NCI-H524 treated with DMSO at 0.1 percent for 48 hours (cell line): ENCODE results near the gene MOSPD3.

Experiments used
- DNase-seq: peaks from one replicate; lab custom pipeline; 2025; lab: John Stamatoyannopoulos, UW

The MOSPD3 gene

GRCh38 chr7:100575746-100576383 is 36.5 kb upstream of the MOSPD3 start:
- DNase-seq: no peak

DNA sequence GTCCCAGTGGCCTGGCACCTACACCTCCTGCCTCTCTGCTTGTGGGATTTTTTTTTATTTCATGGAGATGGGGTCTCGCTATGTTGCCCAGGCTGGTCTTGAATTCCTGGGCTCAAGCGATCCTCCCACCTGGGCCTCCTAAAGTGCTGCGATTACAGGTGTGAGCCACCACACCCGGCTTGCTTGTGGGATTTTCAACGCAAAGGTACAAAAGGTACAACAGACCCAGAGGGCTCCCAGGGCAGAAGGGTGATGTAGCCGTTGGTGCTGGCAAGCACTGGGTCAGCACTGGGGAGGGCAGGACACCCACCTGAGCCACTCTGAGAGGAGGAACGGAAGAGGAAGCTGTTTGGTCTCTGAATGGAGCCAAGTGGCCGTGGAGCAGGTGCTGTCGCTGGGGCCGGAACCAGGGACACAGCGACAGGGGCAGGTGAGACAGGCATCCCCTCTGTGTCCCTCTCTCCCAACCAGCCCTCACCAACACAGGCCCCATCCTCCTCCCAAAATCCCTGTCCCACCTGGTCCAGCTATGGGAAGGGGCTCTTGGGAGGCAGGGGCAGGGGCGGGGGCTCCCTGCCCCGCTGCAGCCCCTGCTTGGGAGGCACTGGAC is 35.9 kb upstream of the MOSPD3 start:
- no peak for DNase-seq

GRCh38 chr7:100577103-100577502 is 35.2 kb upstream of the MOSPD3 start:
- DNase-seq: no peak

DNA sequence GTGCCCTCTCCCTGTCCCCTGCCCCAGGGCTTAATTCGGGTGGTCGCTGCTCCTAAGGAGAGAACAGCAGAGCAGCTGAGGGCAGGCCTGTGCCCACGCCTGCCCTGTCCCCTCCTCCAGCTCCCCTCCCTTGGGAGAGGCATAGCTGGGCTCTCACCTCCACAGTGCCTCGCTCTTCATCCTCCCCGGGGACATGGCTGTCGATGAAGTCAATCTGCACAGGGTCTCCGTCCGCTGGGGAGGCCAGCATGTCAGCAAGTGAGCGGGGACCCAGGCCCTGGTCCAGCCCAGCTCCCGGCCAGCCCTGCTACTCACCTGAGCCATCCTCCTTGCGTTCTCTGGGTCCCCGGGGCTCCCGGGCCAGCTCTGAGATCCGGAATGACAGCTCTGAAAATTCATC is 34.8 kb upstream of the MOSPD3 start:
- no peak for DNase-seq

DNA sequence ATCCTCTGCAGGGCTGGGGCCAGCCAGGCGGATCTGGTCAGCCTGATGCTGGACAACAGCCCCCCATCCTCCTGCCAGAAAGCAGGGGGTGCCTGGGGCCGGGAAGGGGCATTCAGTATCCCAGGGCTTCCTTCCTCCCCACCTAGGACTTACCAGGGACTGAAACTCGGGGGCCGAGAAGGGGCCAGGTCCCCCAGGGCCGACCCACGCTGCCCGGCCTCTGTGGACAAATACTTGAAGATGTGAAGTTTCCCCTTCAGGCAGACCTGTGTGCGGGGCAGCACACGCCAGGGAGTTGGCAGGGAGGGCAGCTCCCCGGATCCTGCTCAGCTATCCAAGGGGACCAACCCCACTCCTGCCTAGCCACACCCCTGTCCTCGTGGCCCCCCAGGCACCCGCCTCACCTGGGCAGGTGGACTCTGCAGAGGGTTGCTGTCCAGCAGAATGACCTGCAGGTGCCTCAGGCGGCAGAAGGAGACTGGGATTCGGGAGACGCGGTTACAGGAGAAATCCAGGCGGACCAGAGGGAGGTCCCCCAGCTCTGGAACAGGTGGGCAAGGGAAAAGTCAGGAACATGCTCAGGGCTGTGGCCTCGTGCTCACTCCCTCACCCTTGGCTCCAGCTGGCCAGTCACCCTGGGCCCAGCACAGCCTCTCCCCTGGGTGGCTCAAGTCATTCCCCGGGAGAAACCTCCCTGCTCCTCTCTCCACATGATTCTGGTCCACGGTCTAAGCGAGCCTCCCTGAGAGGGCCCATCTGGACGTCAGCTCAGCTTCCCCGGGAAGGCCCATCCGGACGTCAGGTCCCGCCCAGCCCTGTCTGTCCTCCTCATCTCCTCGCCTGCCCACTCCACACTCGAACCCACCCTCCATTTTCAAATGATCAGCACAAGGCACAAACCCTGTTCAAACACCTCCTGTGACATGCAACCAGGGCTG is 33.8 kb upstream of the MOSPD3 start:
- DNase-seq: no peak

- no peak for DNase-seq
Measured at GRCh38 chr7:100580466-100581283, 31.7 kb upstream of the MOSPD3 start.

DNA sequence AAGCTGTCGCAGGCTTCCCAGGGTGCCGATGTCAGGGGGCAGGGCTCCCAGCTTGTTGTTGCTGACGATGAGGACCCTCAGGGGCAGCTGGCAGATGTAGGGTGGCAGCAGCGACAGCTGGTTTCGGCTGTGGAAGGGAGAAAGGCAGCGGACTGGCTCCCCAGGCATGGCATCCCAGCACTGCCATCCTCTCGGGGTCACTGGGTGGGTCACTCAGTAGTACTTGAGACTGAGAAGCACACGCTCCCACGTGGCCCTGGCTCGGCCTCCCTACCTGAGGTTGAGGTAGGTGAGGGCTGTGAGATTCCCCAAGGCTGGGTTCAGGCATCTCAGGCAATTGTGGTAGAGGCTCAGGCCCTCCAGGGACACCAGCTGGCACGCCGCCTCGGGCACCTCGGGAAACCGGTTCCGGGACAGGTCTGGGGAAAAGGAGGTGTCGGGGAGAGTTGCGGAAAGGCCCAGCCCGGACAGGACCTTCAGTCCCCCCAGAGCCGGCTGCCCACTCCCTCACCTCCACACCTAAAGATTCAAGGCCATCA is 30.2 kb upstream of the MOSPD3 start:
- no peak for DNase-seq

GRCh38 chr7:100582650-100583049 is 29.7 kb upstream of the MOSPD3 start:
- no peak for DNase-seq

- DNase-seq: no peak
Measured at GRCh38 chr7:100583132-100584053, 28.9 kb upstream of the MOSPD3 start.

DNA sequence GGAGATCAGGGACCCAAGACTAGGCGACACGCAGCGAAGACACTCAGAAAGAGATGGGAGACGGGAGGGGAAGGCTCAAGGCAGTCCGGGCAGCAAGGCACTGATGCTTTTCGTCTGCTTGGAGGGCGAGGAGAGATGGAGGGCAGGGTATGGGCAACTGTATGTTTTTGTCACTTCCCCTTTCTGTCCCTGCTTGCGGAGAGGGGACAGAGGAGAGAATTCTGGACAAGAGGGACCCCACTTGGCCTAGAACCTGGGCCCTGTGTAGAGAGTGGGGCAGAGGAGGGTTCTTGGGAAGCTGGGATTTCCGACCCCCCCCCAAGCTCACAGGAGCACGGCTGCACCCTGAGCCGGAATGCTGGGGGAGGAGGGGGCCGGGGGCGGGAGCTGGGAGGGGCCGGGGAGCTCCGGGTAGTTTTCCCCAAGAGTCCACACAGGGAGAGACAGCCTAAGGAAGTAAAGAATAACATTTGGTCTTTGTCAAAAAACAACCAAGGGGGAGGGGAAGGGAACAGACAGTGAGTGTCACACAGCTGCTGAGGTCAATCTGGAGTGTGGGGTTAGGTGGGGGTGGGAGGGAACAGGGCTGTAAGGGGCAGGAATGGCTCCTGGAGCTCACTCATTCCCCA is 28.2 kb upstream of the MOSPD3 start:
- no peak for DNase-seq

DNA sequence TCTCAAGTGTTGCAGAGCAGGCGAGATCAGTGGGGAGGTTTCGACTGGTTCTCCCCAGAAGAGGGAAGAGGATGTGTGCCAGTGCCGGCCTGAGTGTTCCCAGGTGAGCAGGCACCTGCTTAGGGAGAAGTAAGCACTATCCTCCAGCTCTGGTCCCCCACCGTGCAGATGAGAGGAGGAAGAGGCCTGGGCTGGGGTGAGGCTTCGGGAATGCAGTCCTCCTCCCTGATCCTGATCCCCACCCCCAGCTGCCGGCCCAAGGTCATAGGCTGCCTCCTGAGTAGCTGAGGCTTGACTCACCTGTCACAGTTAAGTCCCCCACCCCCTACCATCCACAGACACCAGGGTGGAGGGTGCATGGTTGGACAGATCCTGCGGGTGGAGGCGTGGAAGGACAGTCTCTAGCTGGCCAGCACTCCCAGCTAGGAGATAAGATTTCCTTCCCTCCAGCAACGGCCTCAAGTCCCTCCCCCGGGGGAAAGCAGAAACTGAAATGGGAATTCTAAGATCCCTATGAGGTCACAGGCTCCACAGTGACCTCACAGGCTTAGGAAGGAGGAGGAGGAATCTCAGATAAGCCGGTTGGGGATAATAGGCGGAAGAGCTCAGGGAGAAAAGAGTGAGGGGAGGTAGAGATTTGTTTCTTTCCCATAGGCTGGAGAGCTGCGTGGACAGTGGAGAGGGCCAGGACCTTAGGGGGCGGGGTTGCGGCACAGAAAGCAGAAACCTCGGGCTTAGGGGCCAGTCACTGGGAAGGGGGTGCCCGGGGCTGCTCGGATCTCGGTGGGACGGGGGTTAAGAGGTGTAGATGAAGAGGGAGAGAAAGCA is 27.4 kb upstream of the MOSPD3 start:
- DNase-seq: no peak

- DNase-seq: no peak
Measured at GRCh38 chr7:100585511-100586265, 26.7 kb upstream of the MOSPD3 start, which contains the start of gene LRCH4. Gene LRCH4, minus strand, starts transcription at chr7:100586129. Its CDS starts 29 bp downstream, at chr7:100586100.

DNA sequence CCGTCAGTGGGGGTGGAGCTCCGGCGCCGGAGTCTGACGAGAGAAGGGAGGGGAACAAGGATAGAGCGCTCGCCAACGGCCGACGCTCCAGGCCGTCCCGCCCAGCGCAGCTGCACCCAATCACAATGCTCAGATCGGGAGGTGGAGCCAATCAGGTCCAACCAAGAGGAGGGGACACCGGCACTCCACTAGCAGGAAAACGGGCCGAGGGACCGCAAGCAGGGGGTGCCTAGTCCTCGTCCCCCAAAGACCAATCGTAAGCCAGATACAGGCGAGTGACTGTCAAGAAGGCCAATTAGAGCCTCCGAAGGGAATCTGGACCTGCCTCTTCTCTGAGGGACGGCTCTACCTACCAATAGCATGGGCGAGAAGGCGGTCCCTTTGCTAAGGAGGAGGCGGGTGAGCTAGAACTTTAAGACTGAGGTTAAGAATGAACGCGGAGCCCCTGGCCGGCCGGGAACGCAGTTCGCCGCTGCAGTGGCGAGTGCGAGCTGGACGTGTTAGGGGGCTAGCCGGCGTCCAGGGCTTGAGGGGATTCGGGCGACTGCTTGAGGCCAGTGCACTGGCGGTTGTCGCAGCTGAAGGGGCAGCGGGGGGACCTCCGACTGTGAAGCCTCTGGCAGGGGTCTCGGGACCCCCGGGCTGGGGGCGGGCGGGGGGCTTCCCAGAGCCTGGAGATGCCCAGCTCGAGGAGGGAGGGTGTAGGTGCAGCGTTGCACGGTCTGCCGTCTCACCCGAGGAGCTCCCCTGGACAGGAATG is 25.9 kb upstream of the MOSPD3 start, which contains the start of gene FBXO24:
Gene FBXO24, plus strand, starts transcription at position 63 of the 760 bp plus-strand sequence. Its CDS starts 298 bp downstream, at position 361.
- peak; percentile 97 for DNase-seq

DNA sequence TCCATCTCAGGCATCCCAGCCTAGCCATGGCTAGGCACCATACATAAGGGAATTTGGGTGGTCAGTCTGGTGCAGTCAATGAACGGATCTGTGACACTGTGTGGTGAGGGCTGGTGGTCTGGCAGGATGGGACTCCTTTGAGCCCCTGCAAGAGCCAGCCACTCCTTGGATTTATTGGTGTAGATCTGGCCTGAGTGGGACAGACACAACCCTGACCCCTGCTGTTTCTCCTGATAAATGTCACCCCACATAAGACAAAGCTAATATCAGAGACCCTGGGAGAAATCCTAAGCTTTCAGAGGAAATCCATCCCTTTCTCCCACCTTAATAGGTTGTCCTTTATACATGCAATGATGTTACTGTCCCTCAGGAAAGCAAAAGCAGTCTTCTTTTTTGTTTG is 23.9 kb upstream of the MOSPD3 start:
- DNase-seq: peak; percentile 16

DNA sequence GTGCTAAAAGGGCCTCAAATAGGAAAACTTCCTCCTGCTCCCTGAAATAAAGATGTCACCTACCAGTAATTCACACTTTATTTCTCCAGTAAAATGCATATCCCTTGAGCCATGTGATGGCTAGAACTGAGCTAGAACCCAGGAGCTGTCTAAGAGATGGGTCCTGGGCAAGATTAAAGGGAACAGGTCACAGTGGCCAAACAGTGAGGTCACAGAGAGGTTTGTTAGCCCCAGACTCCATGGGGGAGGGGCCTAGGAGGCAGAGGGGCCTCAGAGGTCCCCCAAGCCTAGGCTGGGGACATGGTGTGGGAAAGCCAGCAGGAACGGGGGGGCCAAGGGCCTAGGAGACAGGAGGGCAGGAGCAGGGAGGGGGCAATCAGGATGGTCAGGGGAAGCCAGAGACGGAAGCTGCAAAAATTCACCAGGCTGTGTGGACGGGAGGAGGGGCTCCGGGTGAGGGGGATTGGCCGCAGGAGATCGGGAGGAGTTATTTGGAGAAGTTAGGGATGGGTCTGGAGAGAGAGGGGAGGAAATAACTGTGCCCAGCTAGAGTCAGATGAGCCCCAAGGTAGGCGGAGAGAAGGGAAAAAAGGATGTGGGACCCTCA is 22.9 kb upstream of the MOSPD3 start:
- DNase-seq: no peak

DNA sequence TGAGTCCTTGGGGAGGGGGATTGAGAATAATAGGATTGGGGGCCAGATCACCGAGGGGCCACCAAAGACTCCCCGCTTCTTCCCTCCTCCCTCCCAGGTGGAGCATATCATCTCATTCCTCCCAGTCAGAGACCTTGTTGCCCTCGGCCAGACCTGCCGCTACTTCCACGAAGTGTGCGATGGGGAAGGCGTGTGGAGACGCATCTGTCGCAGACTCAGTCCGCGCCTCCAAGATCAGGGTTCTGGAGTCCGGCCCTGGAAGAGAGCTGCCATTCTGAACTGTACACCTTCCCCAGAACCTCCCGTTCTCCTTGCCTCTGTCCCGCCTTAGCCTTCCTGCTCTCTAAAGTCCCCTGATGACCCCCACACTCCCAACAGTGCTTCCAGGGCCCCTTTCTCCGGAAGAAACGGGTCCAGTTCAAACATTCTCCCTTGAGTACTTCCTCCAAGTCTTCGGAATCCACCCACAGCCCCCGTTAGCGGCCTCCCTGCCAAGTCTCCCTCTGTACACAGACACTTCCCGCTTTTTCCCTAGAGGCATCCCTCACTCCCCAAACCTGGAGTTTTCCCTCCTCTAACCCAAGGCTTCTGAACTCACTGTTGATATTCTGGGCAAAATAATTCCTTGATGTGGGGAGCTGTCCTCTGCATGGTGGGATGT is 22.1 kb upstream of the MOSPD3 start:
- DNase-seq: no peak

DNA sequence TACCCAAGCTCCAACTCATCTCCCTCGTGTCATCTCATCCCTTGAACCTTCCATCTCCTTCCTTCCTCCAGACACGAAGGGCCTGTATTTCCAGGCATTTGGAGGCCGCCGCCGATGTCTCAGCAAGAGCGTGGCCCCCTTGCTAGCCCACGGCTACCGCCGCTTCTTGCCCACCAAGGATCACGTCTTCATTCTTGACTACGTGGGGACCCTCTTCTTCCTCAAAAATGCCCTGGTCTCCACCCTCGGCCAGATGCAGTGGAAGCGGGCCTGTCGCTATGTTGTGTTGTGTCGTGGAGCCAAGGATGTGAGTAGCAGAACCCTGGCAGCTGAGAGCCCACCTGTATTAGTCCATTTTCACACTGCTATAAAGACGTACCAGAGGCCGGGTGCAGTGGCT is 20.7 kb upstream of the MOSPD3 start:
- no peak for DNase-seq
